Measurements from ENCODE around the gene CIDEB.

CIDEB gene

GRCh38 chr14:24337144-24337823 lies 29.5 kb upstream of the CIDEB start:
- TF ChIP-seq CREB1 (IDR thresholded peaks at IDR 0.05; ENCODE audit: low read depth) (no peak), CEBPB (IDR thresholded peaks at IDR 0.05) (no peak), TEAD4 (IDR thresholded peaks at IDR 0.05) (no peak), TCF12 (IDR thresholded peaks at IDR 0.05; ENCODE audit: low read depth) (no peak), REST (IDR thresholded peaks at IDR 0.05; ENCODE audit: low read depth) (no peak), FOXM1 (IDR thresholded peaks at IDR 0.05; ENCODE audit: borderline replicate concordance, low read depth) (no peak), EGR1 (IDR thresholded peaks at IDR 0.05) (no peak), USF1 (IDR thresholded peaks at IDR 0.05) (no peak), TAF1 (IDR thresholded peaks at IDR 0.05; ENCODE audit: low read depth) (no peak), NFIC (IDR thresholded peaks at IDR 0.05) (no peak), YY1 (IDR thresholded peaks at IDR 0.05; ENCODE audit: low read depth) (no peak), EP300 (IDR thresholded peaks at IDR 0.05; ENCODE audit: borderline replicate concordance) (no peak), MAX (IDR thresholded peaks at IDR 0.05) (no peak), ZBTB7A (IDR thresholded peaks at IDR 0.05; ENCODE audit: low read depth) (no peak), RAD21 (IDR thresholded peaks at IDR 0.05; ENCODE audit: low read depth) (no peak)

- TF ChIP-seq EP300 (IDR thresholded peaks at IDR 0.05; ENCODE audit: borderline replicate concordance) (no peak), RAD21 (IDR thresholded peaks at IDR 0.05; ENCODE audit: low read depth) (no peak), USF1 (IDR thresholded peaks at IDR 0.05) (no peak), TEAD4 (IDR thresholded peaks at IDR 0.05) (no peak), CEBPB (IDR thresholded peaks at IDR 0.05) (no peak), TAF1 (IDR thresholded peaks at IDR 0.05; ENCODE audit: low read depth) (no peak), CREB1 (IDR thresholded peaks at IDR 0.05; ENCODE audit: low read depth) (no peak), YY1 (IDR thresholded peaks at IDR 0.05; ENCODE audit: low read depth) (no peak), FOXM1 (IDR thresholded peaks at IDR 0.05; ENCODE audit: borderline replicate concordance, low read depth) (no peak), TCF12 (IDR thresholded peaks at IDR 0.05; ENCODE audit: low read depth) (no peak), REST (IDR thresholded peaks at IDR 0.05; ENCODE audit: low read depth) (no peak), NFIC (IDR thresholded peaks at IDR 0.05) (no peak)
Observed at GRCh38 chr14:24335461-24336171, 27.8 kb upstream of the CIDEB start.

- TF ChIP-seq TEAD4 (IDR thresholded peaks at IDR 0.05): no peak
- TF ChIP-seq REST (IDR thresholded peaks at IDR 0.05; ENCODE audit: low read depth): no peak
- TF ChIP-seq RAD21 (IDR thresholded peaks at IDR 0.05; ENCODE audit: low read depth): no peak
Observed at GRCh38 chr14:24334431-24335291, 26.9 kb upstream of the CIDEB start, which contains the start of gene ADCY4. TSS of gene ADCY4 (minus strand) at chr14:24335071. CDS start at chr14:24334652, 419 bp downstream.
